IPS-18a (cell line): Measurements from ENCODE around the gene EED.
"Not testable (repeated sequence)": the region's sequence is repeated elsewhere in the genome, so short reads cannot be mapped to it uniquely, and the experiment has no call there.

Source experiments
- H3K27ac ChIP-seq: one replicate; pipeline ENCODE4 v1.5.1; 2013; ENCODE audit warnings: low read length
- H3K27me3 ChIP-seq: one replicate; pipeline ENCODE4 v1.6.1; 2013; ENCODE audit warnings: mild to moderate bottlenecking, low read length; ENCODE audit not compliant: control insufficient read depth, insufficient read depth
- H3K36me3 ChIP-seq: one replicate; pipeline ENCODE4 v1.6.1; 2013; ENCODE audit warnings: low read depth, low read length; ENCODE audit not compliant: control insufficient read depth
- H3K4me1 ChIP-seq: one replicate; pipeline ENCODE4 v1.6.1; 2013; ENCODE audit warnings: low read depth, low read length; ENCODE audit not compliant: control insufficient read depth
- H3K4me3 ChIP-seq: one replicate; pipeline ENCODE4 v1.5.1; 2013; ENCODE audit warnings: low read length
- H3K9ac ChIP-seq: one replicate; pipeline ENCODE4 v1.6.1; 2013; ENCODE audit warnings: mild to moderate bottlenecking, low read length, moderate library complexity
- H3K9me3 ChIP-seq: one replicate; pipeline ENCODE4 v1.6.1; 2013; ENCODE audit warnings: low read depth, low read length; ENCODE audit not compliant: control insufficient read depth

The EED gene

DNA sequence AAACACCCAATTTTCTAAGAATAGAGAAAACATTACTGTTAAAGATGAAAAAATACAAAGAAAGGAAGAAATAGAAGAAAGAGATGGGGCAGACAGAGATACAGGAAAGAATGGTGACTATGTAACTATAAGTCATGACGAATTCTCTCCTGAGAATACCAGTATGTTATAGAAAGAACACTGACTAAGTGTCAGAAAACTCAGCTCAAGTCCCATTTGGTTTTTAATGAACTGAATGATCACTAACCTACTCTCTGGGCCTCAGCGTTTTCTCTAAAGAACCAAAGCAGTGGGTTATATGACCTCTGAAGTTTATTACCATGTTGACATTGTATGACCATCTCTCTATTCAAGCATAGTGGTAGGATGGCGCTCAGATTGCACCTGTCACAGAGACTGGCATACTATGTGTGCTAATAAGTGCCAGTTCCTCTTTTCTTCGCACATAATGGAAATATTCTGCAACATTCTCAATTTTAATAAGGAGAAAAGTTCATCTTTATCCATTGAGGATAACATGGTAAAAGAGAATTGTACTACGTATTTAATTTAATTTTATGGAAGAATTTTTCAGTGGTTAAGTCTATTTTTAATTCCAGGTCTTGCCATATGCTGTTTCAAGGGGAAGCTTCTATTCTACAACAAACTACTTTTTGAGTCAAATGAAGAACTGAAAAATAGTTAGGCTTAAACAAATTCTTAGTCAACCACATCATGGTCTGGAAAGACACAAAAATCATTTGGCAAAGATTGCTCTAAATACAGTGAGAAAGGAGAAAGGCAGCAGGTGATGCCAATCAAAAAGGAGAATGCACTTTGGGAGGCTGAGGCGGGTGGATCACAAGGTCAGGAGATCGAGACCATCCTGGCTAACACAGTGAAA is 25.0 kb upstream of the EED start:
- no peaks in the 10 kb centered on the region for H3K36me3 ChIP-seq
- H3K4me1 ChIP-seq = no peaks in the 10 kb centered on the region
- H3K9ac ChIP-seq = no peak overlapping the region
- H3K27ac ChIP-seq = no peak overlapping the region
- H3K4me3 ChIP-seq = no peak overlapping the region
- no peaks in the 10 kb centered on the region for H3K27me3 ChIP-seq
- H3K9me3 ChIP-seq = no peaks in the 10 kb centered on the region

DNA sequence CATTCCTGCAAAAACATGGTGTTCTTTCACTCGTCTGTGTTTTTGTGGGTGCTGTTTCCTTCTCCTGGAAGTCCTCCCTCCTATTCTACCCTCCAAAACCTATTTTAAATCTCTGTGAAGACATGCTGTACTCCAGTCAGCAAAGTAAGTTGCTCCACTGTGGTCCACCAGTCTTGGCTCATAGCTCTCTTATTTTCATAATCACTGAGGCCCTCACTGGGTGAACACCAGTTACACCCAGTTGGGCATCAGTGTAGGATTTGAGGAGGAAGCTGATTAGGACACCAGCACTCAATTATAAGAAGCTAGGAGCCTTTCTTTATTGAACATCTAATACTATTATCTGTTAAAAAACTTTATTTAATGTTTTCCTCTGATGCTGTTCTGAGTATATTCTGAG is 23.9 kb upstream of the EED start:
- Histone ChIP-seq H3K27ac (no peak overlapping the region), H3K9me3 (no peaks in the 10 kb centered on the region), H3K27me3 (no peaks in the 10 kb centered on the region), H3K9ac (no peak overlapping the region), H3K36me3 (no peaks in the 10 kb centered on the region), H3K4me1 (no peaks in the 10 kb centered on the region), H3K4me3 (no peak overlapping the region)

DNA sequence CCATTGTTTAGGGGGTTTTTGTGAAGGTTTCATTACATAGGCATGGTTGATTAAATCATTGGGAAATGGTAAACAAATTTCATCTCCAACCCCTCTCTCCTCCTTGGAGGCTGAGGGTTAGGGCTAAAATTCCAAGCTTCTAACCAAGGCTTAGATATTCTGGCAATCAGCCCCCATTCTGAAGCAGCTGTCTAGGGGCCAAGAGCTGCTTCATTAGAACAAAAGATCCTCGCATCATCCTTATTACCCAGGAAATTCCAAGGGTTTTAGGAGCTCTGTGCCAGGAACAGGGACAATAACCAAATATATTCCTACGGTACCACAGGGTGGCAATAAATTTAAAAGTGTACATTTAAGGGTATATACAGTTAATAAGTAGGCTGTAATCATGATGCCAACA is 22.5 kb upstream of the EED start:
- Histone ChIP-seq H3K36me3 (no peaks in the 10 kb centered on the region), H3K27me3 (no peaks in the 10 kb centered on the region), H3K9ac (no peak overlapping the region), H3K4me3 (no peak overlapping the region), H3K9me3 (no peaks in the 10 kb centered on the region), H3K27ac (no peak overlapping the region), H3K4me1 (no peaks in the 10 kb centered on the region)

DNA sequence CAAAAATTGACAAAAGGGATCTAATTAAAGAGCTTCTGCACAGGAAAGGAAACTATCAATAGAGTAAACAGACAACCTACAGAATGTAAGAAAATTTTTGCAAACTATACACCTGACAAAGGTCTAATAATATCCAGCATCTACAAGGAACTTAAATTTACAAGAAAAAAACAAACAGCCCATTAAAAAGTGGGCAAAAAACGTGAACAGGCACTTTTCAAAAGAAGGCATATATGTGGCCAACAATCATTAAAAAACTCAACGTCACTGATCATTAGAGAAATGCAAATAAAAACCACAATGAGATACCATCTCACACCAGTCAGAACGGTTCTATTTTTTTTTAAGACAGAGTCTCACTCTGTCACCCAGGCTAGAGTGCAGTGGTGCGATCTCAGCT is 20.0 kb upstream of the EED start:
- H3K4me1 ChIP-seq = not testable (repeated sequence)

DNA sequence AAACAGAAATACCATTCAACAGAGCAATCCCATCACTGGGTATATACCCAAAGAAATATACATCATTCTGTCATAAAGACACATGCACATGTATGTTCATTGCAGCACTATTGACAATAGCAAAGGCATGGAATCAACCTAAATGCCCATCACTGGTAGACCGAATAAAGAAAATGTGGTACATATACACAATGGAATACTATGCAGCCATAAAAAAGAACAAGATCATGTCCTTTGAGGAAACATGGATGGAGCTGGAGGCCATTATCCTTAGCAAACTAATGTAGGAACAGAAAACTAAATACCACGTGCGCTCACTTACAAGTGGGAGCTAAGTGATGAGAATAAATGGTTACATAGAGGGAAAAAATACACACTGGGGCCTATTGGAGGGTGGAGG is 19.2 kb upstream of the EED start:
- not testable (repeated sequence) for H3K4me3 ChIP-seq, H3K27me3 ChIP-seq, H3K27ac ChIP-seq, H3K9ac ChIP-seq, H3K4me1 ChIP-seq, H3K36me3 ChIP-seq, H3K9me3 ChIP-seq

More for the DNA sequence above, 20.0 kb upstream of the EED start:
- not testable (repeated sequence) for H3K27ac ChIP-seq, H3K27me3 ChIP-seq, H3K36me3 ChIP-seq, H3K9me3 ChIP-seq, H3K4me3 ChIP-seq, H3K9ac ChIP-seq

DNA sequence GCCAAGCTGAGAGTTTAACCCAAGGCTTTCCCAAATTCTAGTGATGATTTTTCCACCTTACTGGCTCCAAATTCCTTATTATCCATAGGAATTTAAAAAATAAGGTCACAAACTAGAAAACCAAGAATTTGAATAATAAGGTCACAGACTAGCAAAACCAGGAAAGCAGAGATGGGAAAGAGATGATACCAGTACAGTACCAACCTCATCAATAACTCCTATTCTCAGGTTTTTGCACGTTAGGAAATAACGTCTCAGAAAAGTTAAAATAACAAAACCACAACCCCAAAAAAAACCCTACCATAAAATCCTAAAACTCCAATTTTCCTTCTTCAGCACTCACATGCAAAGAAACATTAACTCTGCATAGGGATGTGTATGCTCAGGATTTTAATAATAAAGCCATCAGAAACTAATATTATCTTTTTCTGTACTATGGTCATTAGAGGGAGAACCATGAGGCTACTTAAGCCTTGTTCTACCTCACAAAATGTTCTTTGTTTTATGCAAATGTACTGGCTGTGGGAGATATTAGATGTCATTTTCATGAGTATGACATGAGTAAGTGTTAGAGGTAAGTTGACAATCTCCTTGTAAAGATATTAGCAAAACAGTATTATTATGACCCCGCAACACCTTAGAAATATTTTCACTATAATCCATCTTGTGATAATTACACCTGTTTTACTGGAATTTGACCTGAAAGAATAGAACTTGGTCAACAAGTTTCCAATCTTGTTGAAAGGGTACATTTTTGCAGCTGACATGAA is 16.1 kb upstream of the EED start:
- no peak overlapping the region for H3K4me3 ChIP-seq
- no peaks in the 10 kb centered on the region for H3K9me3 ChIP-seq
- H3K27me3 ChIP-seq = no peaks in the 10 kb centered on the region
- H3K4me1 ChIP-seq = peaks cover 5% of the 10 kb centered on the region
- no peak overlapping the region for H3K27ac ChIP-seq
- H3K9ac ChIP-seq = no peak overlapping the region
- H3K36me3 ChIP-seq = no peaks in the 10 kb centered on the region

DNA sequence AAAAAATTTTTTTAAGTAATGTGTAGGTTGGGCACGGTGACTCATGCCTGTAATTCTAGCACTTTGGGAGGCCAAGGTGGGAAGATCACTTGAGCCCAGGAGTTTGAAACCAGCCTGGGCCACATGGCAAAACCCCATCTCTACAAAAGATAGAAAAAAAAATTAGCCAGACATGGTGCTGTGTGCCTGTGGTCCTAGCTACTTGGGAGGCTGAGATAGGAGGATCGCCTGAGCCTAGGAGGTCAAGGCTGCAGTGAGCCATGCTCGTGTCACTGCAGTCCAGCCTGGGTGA is 15.6 kb upstream of the EED start:
- not testable (repeated sequence) for H3K9ac ChIP-seq, H3K4me1 ChIP-seq, H3K36me3 ChIP-seq, H3K27ac ChIP-seq, H3K4me3 ChIP-seq, H3K9me3 ChIP-seq, H3K27me3 ChIP-seq

DNA sequence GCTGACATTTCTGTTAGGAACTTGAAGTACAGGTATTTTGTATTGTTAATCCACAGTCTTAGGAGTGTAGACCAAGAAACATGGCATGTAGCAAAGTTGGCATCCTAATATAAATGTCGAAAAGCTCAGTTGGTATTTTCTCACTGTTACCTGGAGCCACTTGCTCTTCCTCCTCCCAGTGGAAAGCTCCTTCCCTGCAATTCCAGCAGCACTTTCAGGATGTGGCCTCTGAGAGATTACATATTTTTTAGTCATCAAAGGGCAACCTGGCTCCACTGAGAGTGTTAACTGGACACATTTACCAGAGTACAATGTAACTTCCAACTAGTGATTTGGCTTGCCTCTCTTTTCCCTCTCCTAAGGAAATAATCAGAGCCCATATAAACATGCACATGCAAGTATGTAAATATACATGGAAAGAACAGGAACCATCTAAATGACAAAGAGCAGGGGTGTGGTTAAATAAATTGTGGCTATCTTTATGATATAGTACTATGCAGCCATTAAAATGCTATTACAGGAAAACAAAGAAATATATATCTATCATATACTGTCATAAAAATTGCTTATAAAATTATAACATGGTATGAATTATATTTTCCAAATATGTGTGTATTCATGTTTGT is 14.3 kb upstream of the EED start:
- H3K9ac ChIP-seq = no peak overlapping the region

DNA sequence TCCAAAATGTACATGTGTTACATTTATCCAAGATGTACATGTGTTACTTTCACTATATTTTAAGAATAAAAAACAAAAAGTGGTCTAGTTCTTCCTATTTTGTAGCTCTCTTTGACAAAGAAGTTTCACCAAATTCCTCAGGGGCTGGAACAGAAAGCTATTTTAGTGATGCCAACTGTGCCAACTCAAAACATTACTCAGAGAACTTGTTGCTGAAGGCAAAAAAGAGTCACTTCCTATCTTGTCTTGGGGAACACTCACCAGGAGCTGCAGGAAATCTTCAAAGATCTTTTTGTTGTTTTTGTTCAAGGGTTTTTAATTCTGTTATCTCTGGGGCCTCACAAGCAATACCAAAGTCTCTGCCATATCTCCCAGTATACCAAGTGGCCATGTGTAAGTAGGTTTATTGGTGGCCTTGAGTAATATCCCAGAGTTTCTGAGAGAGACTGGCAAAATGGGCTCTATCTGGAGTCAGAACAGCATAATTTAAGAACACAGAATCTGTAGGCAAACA is 13.6 kb upstream of the EED start:
- Histone ChIP-seq H3K36me3 (no peaks in the 10 kb centered on the region), H3K4me3 (no peak overlapping the region), H3K27me3 (no peaks in the 10 kb centered on the region), H3K27ac (no peak overlapping the region), H3K4me1 (peaks cover 8% of the 10 kb centered on the region), H3K9me3 (no peaks in the 10 kb centered on the region), H3K9ac (no peak overlapping the region)

More for the DNA sequence above, 14.3 kb upstream of the EED start:
- H3K36me3 ChIP-seq = no peaks in the 10 kb centered on the region
- H3K4me1 ChIP-seq = peaks cover 8% of the 10 kb centered on the region
- no peak overlapping the region for H3K27ac ChIP-seq
- no peak overlapping the region for H3K4me3 ChIP-seq
- no peaks in the 10 kb centered on the region for H3K27me3 ChIP-seq
- H3K9me3 ChIP-seq = no peaks in the 10 kb centered on the region

DNA sequence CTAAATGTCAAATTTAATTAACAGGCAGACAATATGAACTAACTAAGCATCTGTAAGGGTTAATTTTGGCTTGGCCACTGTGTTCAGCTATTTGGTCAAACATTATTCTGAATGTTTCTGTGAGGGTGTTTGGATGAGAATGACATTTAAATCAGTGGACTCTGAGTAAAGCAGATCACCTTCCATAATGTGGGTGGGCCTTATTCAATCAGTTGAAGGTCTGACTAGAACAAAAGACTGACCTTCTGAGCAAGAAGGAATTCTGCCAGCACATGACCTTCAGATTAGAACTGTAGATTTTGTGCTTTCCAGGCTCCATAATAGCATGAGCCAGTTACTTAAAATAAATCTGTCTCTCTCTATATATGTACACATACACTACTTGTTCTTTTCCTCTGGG is 12.0 kb upstream of the EED start:
- Histone ChIP-seq H3K4me1 (peaks cover 8% of the 10 kb centered on the region), H3K9ac (no peak overlapping the region), H3K9me3 (no peaks in the 10 kb centered on the region), H3K27ac (no peak overlapping the region), H3K4me3 (no peak overlapping the region), H3K36me3 (no peaks in the 10 kb centered on the region), H3K27me3 (no peaks in the 10 kb centered on the region)

DNA sequence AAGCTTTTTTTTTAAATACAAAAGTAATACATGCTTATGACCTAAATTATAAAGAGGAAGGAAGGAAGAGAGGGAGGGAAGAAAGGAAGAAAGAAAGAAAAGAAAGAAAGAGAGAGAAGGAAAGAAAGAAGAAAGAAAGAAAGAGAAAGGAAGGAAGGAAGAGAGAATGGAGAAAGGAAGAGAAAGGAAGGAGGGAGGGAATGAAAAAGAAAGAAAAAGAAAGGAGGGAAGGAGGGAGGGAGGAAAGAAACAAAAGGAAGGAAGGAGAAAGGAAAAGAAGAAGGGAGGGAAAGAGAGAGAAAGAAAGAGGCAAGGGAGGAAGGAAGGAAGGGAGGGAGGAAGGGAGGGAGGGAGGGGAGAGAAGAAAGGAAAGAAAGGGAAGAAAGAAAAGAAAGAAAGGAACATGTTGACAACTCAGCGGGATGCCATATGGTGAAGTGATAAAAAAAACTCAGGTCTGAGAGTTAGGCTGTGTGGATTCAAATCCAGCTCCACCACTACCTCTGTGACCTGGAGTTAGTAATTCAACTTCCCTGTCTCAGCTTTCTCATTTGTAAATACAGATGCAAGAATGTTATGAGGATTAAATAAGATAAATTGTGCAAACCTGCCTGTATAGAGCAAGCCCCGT is 9.6 kb upstream of the EED start:
- H3K4me1 ChIP-seq = peaks cover 7% of the 10 kb centered on the region
- H3K9ac ChIP-seq = no peak overlapping the region
- H3K27ac ChIP-seq = no peak overlapping the region
- H3K36me3 ChIP-seq = no peaks in the 10 kb centered on the region
- no peaks in the 10 kb centered on the region for H3K9me3 ChIP-seq
- H3K4me3 ChIP-seq = no peak overlapping the region
- no peaks in the 10 kb centered on the region for H3K27me3 ChIP-seq
